CD4-positive, alpha-beta T cell (primary cell): ENCODE data around the gene PHYKPL. TPM values are rescaled to one million over a fixed set of nuclear protein-coding genes. Genes with fewer than 3 reads are reported as not detected.

ENCODE experiments used
- ATAC-seq: fragments of 200-7000 bp; cut with Tn5 transposase; one replicate; pipeline ENCODE4 v1.10.0; 2022; ENCODE audit warnings: mild to moderate bottlenecking; ENCODE audit not compliant: poor library complexity
- CTCF ChIA-PET: fragments of 350-600 bp; sonication (Branson Sonifier 250); formaldehyde crosslinking; loops from one replicate; lab custom pipeline; 2021; ENCODE audit warnings: antibody characterized with exemption, inconsistent platforms; lab: Charles Lee
- POLR2A ChIA-PET: fragments of 350-600 bp; sonication (Branson Sonifier 250); formaldehyde crosslinking; loops from one replicate; lab custom pipeline; 2021; ENCODE audit warnings: antibody characterized with exemption, inconsistent platforms; lab: Charles Lee
- DNase-seq, 14 experiments: peaks; one replicate each; pipeline ENCODE4 v3.0.0-alpha.2; 2013 to 2020; ENCODE audit warnings: mixed read lengths in 2 of 14
- H3K27ac ChIP-seq, 2 donors: one replicate each; pipeline versions ENCODE4 v1.5.1 to v1.7.0; 2013; ENCODE audit warnings: low read length in 2 of 2, low read depth in 1 of 2, mild to moderate bottlenecking in 1 of 2
- H3K27me3 ChIP-seq, 2 experiments: 1 replicate in 1 of 2; 2 replicates in 1 of 2; pipeline versions ENCODE4 v1.6.1 to v1.7.0; 2013; ENCODE audit warnings: low read length in 2 of 2, control low read depth in 1 of 2, mild to moderate bottlenecking in 1 of 2, moderate library complexity in 1 of 2; ENCODE audit not compliant: insufficient read depth in 2 of 2, control insufficient read depth in 1 of 2
- H3K36me3 ChIP-seq: one replicate; pipeline ENCODE4 v1.6.1; 2013; ENCODE audit warnings: low read length, control low read depth; ENCODE audit not compliant: insufficient read depth
- H3K4me1 ChIP-seq: one replicate; pipeline ENCODE4 v1.6.1; 2013; ENCODE audit warnings: low read length, control low read depth; ENCODE audit not compliant: insufficient read depth
- H3K4me3 ChIP-seq: one replicate; pipeline ENCODE4 v1.5.1; 2013; ENCODE audit warnings: mild to moderate bottlenecking, low read length, moderate library complexity
- H3K9me3 ChIP-seq, 2 experiments: 1 replicate in 1 of 2; 2 replicates in 1 of 2; pipeline versions ENCODE4 v1.6.1 to v1.7.0; 2013; ENCODE audit warnings: low read length in 2 of 2, mild to moderate bottlenecking in 2 of 2, control low read depth in 1 of 2, moderate library complexity in 1 of 2; ENCODE audit not compliant: control insufficient read depth in 1 of 2, insufficient read depth in 1 of 2
- H3K27ac Mint-ChIP-seq: one replicate; pipeline ENCODE4 v1.8.0; 2020; ENCODE audit warnings: mixed read lengths
- H3K27me3 Mint-ChIP-seq: one replicate; pipeline ENCODE4 v1.8.0; 2021; ENCODE audit warnings: mixed read lengths
- H3K36me3 Mint-ChIP-seq: one replicate; pipeline ENCODE4 v1.8.0; 2021; ENCODE audit warnings: low read depth, mixed read lengths
- H3K4me1 Mint-ChIP-seq: one replicate; pipeline ENCODE4 v1.8.0; 2021; ENCODE audit warnings: low read depth, mixed read lengths
- H3K4me3 Mint-ChIP-seq: one replicate; pipeline ENCODE4 v1.8.0; 2020; ENCODE audit warnings: mild to moderate bottlenecking, mixed read lengths
- H3K9me3 Mint-ChIP-seq: one replicate; pipeline ENCODE4 v1.8.0; 2020; ENCODE audit warnings: mixed read lengths
- intact Hi-C, 2 experiments: fragments of 100-400 bp; cut with DNase I in 1 of 2; cut with micrococcal nuclease in 1 of 2; formaldehyde crosslinking; loops; one replicate each; pipeline versions ENCODE4 v1.15.1 to v1.9.0; 2023 to 2025; cut with DNase I, micrococcal nuclease
- total RNA-seq, 174 experiments: library from RNA in 2 of 174; stranded (reverse) in 2 of 174; gene quantifications; one replicate each; pipeline ENCODE4 v1.2.3 and lab custom pipeline; 2021 to 2026
- TF ChIP-seq, protein P1 (sequence below): fragments of 200-600 bp; IDR thresholded peaks from one replicate; pipeline ENCODE4 v1.8.0; 2022; ENCODE audit warnings: antibody characterized with exemption, mild to moderate bottlenecking

The PHYKPL gene
- total RNA-seq, 2 experiments from 2014 or later = 90.9 to 92.8 TPM

DNA sequence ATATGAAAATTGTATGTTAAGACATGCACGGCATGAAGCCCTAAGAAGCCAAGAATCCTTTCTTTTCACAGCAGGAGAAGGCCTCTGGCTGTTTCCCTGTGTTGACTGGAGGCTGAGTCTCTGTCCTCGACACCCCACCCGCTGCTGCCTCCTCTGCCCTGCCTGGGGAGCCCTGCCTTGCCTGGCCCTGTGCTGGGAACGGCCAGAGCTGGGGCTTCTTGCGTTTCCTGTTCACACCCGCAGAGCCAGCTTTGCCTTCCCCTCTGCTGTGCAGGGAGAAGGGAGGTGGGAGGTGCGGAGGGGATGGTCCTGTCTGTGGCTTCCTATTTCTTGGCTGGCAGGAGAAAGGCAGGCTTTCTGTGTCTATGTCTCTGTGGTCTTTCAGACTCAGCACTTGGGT is 38.6 kb downstream of the PHYKPL start:
- TF ChIP-seq, protein P1, sequence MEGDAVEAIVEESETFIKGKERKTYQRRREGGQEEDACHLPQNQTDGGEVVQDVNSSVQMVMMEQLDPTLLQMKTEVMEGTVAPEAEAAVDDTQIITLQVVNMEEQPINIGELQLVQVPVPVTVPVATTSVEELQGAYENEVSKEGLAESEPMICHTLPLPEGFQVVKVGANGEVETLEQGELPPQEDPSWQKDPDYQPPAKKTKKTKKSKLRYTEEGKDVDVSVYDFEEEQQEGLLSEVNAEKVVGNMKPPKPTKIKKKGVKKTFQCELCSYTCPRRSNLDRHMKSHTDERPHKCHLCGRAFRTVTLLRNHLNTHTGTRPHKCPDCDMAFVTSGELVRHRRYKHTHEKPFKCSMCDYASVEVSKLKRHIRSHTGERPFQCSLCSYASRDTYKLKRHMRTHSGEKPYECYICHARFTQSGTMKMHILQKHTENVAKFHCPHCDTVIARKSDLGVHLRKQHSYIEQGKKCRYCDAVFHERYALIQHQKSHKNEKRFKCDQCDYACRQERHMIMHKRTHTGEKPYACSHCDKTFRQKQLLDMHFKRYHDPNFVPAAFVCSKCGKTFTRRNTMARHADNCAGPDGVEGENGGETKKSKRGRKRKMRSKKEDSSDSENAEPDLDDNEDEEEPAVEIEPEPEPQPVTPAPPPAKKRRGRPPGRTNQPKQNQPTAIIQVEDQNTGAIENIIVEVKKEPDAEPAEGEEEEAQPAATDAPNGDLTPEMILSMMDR = no peak
- intact Hi-C loops = no loop called here
- CTCF ChIA-PET = no interaction called here
- Mint-ChIP-seq H3K27me3 (peaks cover 19% of the 10 kb centered on the region), H3K27ac (no peak overlapping the region), H3K9me3 (no peaks in the 10 kb centered on the region), H3K4me3 (no peak overlapping the region), H3K36me3 (no peaks in the 10 kb centered on the region), H3K4me1 (no peaks in the 10 kb centered on the region)
- POLR2A ChIA-PET = no interaction called here
- H3K36me3 ChIP-seq = no peaks in the 10 kb centered on the region
- no peak overlapping the region for H3K4me3 ChIP-seq
- H3K9me3 ChIP-seq = no peaks in the 10 kb centered on the region
- peaks cover 2 to 5% of the 10 kb centered on the region in 2 experiments for H3K27me3 ChIP-seq
- no peak for ATAC-seq
- H3K27ac ChIP-seq = no peak overlapping the region
- peaks cover 14% of the 10 kb centered on the region for H3K4me1 ChIP-seq
- no peak for DNase-seq

DNA sequence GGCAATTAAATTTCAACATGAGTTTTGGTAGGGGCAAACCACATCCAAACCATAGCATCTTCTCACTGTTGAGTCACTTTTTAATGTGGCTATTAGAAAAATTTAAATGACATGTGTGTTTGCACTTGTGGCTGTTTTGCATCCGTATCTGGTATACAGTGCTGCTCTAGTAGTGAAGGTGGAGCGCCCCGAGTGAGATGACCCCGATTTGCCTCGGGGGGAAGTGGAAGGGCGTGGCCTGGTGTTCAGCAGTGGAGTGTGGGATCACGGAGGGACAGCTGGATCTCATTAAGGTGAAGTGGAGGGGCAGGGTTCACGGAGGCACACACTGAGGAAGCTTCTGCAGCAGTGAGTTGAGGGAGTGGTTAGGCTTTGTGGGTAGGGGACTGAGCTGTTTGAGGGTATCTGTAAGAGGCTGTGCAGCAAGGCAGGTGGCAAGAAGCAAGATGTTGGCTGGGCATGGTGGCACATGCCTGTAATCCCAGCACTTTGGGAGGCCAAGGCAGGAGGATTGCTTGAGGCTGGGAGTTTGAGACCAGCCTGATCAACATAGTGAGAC is 39.3 kb downstream of the PHYKPL start:
- H3K4me3 Mint-ChIP-seq = no peak overlapping the region
- TF ChIP-seq, protein P1 = no peak
- H3K9me3 Mint-ChIP-seq = no peaks in the 10 kb centered on the region
- ATAC-seq = no peak
- DNase-seq = peak in 1 of 14 experiments; percentile 16
- H3K36me3 Mint-ChIP-seq = no peaks in the 10 kb centered on the region
- H3K9me3 ChIP-seq = no peaks in the 10 kb centered on the region
- H3K4me1 ChIP-seq = peaks cover 14% of the 10 kb centered on the region
- H3K4me1 Mint-ChIP-seq = no peaks in the 10 kb centered on the region
- no peaks in the 10 kb centered on the region for H3K36me3 ChIP-seq
- intact Hi-C loops = no loop called here
- peaks cover 19% of the 10 kb centered on the region for H3K27me3 Mint-ChIP-seq
- H3K4me3 ChIP-seq = no peak overlapping the region
- POLR2A ChIA-PET = no interaction called here
- no peak overlapping the region for H3K27ac Mint-ChIP-seq
- CTCF ChIA-PET = no interaction called here
- no peak overlapping the region for H3K27ac ChIP-seq
- peaks cover 2 to 8% of the 10 kb centered on the region in 2 experiments for H3K27me3 ChIP-seq

DNA sequence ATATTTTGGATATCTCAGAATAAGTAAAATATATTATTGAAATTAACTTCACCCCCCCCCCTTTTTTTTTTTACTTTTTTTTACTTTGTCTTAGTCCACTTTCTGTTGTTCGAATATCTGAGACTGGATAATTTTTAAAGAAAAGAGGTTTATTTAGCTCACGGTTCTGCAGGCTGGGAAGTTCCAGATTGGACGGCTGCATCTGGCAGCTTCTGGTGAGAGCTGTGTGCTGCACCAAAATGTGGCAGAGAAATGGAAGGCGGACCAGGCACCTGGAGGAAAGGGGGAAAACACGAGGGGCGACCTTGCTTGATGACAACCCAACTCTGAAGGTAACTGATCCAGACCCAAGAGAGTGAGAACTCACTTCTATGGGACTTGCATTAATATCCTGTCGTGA is 39.8 kb downstream of the PHYKPL start:
- Mint-ChIP-seq H3K9me3 (no peaks in the 10 kb centered on the region), H3K4me3 (no peak overlapping the region), H3K36me3 (no peaks in the 10 kb centered on the region), H3K27ac (no peak overlapping the region), H3K4me1 (no peaks in the 10 kb centered on the region), H3K27me3 (peaks cover 19% of the 10 kb centered on the region)
- POLR2A ChIA-PET = no interaction called here
- CTCF ChIA-PET = no interaction called here
- ATAC-seq (no peak), DNase-seq (no peak)
- H3K27ac ChIP-seq = no peak overlapping the region
- H3K9me3 ChIP-seq = no peaks in the 10 kb centered on the region
- no peak overlapping the region for H3K4me3 ChIP-seq
- peaks cover 14% of the 10 kb centered on the region for H3K4me1 ChIP-seq
- intact Hi-C loops = no loop called here
- TF ChIP-seq, protein P1 = no peak
- H3K27me3 ChIP-seq = peaks cover 2 to 8% of the 10 kb centered on the region in 2 experiments
- no peaks in the 10 kb centered on the region for H3K36me3 ChIP-seq
